Measurements from ENCODE around the gene CASP8.

Gene CASP8

DNA sequence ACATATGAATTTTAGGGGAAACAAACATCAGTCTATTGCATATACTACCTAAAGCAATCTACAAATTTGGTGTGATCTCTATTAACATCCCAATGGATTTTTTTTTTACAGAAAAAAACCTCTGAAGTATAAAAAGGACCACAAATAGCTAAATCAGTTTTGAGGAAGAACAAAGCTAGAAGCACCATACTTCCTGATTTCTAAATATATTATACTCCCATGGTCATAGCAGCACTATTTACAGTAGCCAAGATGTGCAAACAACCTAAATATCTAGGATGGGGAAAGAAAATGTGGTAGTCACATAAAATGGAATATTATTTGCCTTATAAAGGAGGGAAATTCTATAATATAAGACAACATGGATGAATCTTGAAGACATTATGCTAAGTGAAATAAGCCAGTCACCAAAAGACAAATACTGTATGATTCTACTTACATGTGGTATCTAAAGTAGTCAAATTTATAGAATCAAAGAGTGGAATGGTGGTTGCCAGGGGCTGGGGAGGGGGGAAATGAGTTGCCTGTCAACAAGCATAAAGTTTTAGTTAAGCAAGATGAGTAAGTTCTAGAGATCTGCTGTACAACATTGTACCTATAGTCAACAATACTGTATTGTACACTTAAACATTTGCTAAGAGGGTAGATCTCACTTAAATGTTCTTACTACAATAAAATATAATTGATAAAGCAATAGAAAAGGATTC, 17.6 kb upstream of the CASP8 start:
- DNase-seq (ENCODE audit: low read depth in 2 of 2), result no peak

DNA sequence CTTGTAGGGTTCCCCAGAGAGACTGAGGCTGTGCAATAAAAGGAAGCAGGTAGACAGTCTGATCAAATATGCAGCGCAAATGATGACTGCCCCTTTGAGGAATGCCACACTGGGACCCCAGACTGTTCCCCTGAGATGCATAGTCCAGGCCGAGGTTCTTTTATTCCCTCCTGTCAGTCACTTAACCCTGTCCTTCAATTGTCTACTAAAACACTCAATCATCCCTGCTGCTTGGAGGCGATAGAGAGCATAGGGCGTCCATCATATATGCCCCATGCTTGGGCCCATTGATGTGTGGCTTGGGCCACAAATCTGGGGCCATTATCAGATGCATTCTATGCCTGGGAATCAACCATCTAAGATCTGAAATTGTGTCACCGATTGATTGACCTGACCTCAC, 15.5 kb upstream of the CASP8 start:
- no peak for DNase-seq (ENCODE audit: low read depth in 2 of 2)

DNA sequence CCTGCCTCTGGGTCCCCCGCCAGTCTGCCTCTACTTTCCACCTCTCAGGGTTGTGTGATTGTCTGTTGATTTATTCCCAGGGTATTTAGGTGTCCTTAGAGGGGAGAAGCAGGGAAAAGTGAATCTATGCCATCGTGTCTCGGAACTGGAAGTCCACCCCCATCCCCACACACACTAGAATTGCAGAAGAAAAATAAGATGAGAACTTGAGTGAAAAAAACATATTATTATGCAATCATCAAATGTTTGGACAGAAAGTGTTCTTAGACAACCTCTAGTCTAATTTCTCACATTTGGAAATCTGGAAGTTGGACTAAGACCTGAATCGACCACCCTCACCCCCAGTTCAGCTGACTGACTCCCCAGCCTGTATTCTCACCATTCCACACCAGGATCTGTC, 14.1 kb upstream of the CASP8 start:
- DNase-seq (ENCODE audit: low read depth in 2 of 2), result no peak

DNA sequence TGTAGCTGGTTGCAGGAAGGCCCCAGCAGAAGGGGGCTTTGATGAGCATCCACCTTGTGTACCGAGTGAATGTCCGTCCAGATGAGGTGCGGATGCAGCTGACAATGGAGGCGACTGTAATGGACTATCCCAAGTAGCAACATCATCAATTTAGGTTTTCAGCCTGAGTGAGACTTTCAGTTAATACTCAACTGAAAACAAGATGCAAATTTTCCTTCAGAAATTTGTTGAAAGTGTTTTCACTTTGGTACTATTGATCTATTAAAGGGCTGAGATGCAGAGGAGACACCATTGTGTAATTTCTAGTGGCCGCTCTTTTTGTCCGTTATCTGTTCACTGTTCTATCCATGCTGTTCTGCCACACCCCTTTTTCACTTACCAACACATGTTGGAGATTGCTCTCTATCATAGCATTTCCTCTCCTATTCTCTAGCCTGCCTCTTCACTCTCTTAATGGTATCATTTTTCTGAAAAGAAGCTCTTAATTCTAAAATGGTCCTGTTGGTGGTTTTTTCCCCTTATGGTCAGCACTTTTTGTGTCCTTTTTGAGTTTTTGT, 12.0 kb upstream of the CASP8 start:
- no peak for DNase-seq (ENCODE audit: low read depth in 2 of 2)

DNA sequence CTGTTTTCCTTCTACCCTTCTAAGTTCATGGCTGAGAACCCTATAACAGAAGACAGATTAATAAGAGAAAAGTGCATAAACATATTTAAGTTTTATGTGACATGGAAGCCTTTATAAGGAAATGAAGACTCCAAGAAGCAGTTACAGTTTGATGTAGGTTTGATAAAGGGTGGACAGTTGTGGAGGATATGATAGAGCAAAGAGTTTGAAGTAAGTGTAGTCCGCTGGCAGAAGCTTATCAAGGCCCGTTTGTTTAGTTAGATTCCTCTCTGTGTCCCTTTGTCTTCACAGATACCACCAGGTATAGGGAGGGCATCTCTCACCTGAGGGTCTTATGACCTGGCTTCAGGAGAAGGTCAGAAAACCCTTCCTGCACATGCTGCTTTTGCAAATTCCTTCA, 10.4 kb upstream of the CASP8 start:
- DNase-seq (ENCODE audit: low read depth in 2 of 2), result no peak

DNA sequence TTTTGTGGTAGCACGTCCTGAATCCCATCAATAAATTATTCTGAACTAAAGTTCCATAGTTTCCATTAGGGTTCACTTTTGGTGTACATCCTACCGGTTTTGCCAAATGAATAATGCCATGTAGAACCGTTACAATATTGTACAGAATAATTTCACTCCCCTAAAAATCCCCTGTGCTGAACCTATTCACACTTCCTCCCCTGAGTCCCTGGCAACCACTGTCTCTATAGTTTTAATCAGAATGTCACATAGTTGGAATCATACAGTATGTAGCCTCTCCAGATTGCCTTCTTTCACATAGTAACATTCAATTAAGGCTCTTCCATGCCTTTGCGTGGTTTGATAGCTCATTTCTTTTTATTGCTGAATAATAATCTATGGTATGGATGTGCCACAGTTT, 9.6 kb upstream of the CASP8 start:
- no peak for DNase-seq (ENCODE audit: low read depth in 2 of 2)

DNA sequence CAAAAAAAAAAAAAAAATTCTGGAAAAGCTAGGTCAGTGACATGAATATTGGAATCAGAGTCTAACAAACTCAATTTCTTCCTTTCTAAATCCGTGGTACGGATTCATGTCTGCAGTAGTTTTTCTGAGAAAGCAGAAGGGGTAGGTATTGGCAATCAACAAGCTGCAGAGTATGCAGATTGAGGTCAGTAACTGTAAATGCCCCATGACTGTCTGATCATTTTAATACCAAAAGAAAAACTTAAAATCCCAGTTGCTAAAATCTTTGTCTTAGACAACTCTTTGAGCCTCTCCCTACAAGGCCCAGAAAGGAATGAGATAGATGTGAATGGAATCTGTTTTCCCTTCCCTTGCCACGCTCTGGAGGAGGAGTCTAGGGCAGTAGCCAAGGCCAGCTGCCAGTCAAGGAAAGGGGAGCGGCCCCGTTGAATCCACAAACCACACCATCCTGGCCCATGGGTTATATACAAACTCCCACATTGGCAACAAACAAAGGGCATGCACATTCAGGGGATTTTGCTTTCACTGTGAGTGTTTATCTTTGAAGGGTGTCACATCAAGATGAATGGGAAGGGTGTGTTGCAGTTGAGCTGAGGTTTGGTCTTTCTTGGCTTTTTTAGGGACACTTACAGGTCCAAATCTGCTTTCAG, 6.1 kb upstream of the CASP8 start:
- DNase-seq (ENCODE audit: low read depth in 2 of 2), result no peak

DNA sequence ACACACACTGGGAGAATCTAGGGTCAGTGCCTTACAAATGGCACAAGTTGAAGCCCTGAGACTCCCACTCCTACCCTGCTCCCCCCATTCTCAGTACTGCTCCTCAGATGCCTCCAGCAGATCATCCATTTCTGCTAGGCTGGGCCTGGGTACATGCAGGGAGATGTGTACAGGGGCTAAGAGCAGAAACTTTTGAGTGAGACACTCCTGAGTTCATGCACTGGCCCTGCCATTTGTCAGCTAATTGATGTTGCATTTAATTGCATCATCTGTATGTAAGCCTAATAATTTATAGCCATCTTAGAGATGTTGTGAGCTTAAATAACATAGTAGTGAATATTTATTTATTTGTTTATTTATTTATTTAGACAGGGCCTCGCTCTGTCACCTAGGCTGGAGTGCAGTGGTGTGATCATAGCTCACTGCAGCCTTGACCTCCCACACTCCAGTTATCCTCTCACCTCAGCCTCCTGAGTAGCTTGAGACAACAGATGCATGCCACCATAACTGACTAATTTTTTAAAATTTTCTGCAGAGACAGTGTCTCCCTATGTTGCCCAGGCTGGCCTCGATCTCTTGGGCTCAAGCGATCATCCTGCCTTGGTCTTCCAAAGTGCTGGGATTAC, 4.8 kb upstream of the CASP8 start:
- DNase-seq (ENCODE audit: low read depth in 2 of 2), result no peak

DNA sequence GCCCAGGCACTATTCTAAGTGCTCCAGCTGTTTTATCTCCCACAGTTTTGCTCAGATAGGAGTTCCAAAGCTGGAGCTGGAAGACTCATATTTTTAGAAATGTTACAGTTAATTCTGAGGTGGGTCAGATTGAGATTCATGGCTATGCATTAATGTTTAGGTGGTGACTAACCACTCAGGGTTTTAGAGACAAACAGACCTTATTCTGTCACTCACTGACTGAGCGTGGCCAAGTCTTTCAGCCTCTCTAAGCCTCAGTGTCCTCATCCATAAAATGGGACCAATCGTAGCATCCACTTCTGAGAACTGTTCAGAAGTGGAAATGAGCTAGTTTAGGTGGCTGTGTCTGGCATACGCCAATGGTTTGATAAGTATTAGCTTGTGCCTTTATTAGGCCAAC, 4.3 kb upstream of the CASP8 start:
- DNase-seq (ENCODE audit: low read depth in 2 of 2), result no peak

DNA sequence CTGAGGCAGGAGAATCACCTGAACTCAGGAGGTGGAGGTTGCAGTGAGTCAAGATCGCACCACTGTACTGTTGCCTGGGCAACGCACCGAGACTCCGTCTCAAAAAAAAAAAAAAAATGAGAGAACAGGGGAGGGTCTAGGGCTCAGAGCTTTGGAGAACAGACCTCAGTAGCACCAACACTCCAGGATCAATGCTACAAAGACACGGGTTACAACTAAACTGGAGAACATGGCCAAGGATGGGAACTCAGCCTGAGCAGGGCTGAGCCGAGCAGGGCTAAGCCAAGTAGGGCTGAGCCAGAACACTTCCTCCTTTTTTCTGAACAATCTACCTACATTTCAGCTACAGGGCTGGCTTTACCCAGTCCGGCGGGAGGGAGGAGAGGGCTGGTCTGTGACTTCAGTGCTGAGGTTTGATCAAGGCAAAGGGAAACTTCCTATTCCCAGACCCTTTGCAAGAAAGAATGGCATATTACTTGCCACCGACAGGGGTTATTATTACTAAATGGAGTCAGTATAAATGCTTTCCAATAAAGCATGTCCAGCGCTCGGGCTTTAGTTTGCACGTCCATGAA, 2.9 kb upstream of the CASP8 start:
- DNase-seq (ENCODE audit: low read depth in 2 of 2), result no peak

DNA sequence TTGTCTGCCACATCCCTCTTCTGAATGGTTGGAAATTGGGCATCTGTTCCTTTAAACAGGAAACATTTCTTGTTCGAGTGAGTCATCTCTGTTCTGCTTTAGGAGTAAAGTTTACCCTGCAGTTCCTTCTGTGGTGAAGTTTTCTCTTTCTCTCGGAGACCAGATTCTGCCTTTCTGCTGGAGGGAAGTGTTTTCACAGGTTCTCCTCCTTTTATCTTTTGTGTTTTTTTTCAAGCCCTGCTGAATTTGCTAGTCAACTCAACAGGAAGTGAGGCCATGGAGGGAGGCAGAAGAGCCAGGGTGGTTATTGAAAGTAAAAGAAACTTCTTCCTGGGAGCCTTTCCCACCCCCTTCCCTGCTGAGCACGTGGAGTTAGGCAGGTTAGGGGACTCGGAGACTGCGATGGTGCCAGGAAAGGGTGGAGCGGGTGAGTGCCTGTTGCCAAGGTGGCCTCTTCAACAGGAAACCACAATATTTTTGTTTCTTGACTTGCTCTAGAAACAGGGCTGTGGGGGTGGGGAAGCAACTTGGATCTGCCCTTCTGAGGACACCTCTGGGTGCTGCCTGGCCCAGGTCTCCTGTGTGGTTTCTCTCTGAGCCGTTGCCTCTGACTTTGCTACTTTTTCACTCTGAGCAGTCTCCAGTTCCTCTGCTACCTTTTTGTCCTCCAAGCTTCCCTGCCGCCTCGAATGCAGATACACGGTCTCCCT, 2.2 kb upstream of the CASP8 start:
- peak; percentile 88 for DNase-seq (ENCODE audit: low read depth in 2 of 2)

DNA sequence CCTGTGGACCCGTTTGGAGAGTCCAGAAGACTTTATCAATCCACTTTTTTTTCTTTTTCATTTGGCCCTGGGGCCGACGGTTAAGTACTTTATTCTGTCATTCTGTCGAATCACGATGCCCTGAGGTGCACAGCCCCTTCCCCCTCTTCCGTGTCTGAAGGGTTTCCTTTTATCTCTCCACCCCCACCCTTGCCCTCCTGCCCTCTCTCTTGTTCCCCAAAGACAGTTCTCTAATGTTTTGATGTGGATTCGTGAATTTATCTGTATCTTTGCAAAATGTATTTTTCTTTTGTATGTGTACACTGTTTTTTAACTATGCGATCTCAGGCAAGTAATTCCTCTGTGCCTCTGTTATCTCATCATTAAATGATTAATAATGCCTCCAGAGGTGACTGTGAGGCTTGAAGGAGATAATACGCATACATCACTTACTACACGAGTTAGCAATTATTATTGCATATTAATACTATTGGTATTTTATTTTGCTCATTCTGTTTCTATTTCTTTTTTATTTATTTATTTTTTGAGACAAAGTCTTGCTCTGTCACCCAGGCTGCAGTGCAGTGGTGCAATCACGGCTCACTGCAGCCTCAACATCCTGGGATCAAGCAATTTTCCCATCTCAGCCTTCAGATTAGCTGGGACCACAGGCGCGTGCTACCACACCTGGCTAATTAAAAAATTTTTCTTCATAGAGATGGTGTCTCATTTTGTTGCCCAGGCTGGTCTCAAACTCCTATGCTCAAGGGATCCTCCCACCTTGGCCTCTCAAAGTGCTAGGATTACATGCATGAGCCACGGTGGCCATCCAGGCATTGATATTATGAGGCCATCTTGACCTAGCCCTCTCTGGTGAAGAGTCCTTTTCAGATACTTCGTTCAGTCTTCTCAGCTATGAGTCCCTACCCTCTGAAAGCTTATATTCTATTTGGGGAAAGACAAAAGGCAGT, 1.4 kb upstream of the CASP8 start:
- no peak for DNase-seq (ENCODE audit: low read depth in 2 of 2)

DNA sequence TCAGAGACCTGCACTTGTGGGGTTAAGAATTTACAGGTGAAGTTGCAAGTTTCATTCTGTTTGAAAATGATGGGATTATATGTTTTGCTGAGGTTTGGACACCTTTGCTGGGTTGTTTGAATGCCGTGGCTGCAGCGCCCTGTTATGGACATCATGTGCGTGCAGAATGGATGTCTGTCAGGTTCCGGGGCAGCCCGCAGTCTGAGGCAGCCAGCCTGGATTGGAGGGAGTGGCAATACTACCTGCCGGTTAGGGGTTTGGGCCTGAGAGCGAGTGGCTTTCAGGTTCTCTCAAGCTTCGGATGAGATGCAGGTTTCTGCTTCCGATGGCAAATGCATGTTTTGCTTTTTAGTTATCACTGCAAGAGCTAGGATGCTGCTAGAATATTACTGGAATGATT, 1.1 kb downstream of the CASP8 start:
- DNase-seq (ENCODE audit: low read depth in 2 of 2), result peak in 1 of 2 donors; percentile 34

DNA sequence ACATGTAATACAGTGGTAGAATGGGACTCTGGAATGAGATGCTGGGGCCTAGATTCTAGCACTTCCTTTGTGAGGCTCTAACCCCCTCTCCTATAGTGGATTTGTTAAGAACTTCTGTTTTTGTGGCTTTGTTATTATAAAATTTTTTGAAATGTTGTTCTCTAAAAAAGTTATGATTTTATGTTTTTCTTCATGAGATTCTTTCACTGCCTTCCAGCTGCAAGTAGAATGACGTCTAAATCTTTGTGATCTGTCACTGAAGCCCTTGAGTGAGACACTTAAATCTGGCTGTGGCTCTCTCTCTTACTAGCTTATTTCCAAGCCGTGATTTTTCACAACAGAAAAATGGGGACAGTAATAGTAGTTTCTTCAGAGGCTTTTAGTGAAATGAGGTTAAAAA, 1.6 kb downstream of the CASP8 start:
- DNase-seq (ENCODE audit: low read depth in 2 of 2), result no peak

DNA sequence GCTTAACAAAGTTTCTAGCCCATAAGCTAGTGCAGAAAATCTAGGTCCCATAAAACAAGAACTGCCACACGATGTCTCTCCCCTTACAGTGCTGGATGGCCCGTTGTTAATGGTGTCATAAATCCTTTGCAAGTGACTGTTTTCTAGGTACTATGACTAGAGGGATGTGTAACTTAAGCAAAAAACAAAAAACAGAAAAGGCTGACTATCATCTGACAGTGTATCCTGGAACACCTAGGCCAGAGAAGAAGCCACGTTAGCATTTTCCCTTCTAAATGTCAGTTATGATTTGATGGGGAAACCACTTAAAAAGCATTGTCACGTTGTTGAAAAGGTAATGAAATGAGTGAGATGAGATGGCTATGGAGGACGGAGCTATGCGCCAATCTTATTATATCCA, 2.4 kb downstream of the CASP8 start:
- DNase-seq (ENCODE audit: low read depth in 2 of 2), result no peak

DNA sequence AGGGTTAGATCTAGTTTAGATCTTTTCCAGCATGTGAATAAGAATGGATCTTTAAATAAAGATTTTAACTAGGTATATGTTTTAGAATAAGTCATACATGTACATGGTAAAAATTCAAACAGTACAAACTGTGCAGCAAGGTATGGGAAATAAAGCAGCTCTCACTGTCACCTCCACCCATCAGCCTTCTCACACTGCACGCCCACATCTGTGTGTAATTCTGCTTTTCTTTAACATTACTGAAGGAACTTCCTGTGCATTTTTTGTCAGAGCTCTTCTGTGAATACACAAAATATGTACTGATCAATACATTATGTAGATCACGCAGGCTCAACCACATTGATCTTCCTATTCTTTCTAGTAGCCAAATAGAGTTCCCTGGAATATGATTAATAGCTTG, 3.4 kb downstream of the CASP8 start:
- DNase-seq (ENCODE audit: low read depth in 2 of 2), result no peak

DNA sequence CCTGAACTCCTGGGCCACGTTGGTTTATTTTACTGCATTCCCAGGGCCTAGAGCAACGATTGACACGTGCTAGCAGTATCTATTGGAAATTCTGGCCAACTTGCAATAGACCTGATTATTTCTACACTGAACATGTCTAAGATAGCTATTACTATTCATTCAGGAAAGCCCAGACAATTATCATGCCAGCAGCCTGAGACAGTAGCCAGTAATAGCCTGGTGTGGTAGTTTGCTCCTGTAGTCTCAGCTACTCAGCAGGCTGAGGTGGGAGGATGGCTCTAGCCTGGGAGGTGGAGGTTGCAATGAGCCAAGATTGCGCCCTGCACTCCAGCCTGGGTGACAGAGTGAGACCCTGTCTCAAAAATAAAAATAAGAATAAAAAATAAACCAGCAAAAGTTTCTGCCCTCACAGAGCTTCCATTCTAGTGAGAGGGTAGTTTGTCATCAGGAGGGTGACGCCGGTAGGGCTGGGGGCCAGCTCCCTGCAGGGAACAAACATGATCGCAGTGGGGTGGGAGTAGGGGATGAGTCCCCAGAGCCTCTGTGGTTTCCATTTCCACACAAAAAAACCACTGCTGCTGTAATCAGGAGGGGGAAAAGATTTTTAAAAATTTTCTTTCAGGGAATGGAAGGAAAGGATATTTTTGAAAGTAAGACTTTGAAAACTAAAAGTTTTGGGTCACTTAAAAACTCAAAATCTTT, 4.3 kb downstream of the CASP8 start:
- no peak for DNase-seq (ENCODE audit: low read depth in 2 of 2)

DNA sequence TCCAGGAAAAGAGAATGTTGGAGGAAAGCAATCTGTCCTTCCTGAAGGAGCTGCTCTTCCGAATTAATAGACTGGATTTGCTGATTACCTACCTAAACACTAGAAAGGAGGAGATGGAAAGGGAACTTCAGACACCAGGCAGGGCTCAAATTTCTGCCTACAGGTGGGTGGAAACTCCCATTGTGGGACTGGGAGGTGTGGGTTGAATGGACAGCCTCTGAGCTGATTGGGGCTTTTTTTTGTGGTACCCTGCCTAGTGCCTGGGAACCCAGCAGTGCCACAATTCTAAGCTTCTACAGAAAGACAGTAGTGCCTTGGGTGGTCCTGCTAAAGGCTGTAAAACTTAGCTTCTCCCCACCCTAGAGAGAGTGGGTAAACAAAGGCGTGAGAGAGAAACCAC, 6.3 kb downstream of the CASP8 start:
- DNase-seq (ENCODE audit: low read depth in 2 of 2), result no peak

DNA sequence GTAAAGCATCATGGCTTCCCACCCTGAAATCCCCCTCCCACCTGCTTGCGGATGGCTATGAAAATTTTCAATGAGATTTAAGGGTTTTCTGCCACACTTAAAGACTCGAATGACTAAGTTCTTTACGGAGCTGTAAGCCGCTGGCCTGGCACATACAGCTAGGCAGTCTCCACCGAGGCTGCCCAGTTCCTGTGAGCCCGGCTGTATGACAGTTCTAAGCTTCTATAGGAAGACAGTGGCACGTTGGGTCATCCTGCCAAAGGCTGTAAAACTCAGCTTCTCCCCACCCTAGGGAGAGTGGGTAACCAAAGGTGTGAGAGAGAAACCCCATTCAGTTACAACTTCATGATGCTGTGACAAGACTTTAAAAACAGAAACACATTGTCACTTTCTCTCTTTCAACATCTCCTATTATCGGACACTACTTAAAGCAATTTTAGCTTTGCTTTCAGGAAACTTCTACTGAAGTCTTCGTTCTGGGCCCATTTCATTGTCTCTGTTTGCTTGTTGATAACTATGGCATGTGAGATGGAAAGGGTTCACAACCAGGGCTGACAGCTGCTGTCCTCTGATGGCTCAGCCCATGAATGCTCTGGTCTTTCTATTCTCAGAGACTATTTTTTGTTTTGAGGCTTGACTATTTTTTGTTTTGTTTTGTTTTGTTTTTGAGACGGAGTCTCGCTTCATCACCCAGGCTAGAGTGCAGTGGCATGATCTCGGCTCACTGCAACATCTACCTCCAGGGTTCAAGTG, 7.1 kb downstream of the CASP8 start:
- no peak for DNase-seq (ENCODE audit: low read depth in 2 of 2)

DNA sequence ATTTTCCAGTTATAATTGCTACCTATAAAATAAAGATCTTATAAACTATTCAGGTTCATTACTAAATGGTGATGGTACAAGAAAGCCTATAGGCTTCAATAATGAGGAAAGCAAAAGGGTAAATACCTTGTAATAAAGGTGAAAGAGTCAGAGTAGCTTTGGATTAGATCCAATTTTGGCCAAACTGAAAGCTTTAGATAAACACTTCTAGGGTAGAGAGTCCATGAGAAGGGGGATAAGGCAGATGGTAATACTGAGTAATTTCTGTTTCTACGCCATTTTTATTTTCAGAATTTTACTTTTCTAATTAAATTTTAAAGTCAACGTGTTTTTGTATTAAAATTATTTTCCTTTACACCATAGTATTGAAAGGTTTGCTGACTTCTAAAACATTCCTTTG, 9.4 kb downstream of the CASP8 start:
- no peak for DNase-seq (ENCODE audit: low read depth in 2 of 2)
